Measurements from ENCODE around the gene CLNK.

Gene CLNK

DNA sequence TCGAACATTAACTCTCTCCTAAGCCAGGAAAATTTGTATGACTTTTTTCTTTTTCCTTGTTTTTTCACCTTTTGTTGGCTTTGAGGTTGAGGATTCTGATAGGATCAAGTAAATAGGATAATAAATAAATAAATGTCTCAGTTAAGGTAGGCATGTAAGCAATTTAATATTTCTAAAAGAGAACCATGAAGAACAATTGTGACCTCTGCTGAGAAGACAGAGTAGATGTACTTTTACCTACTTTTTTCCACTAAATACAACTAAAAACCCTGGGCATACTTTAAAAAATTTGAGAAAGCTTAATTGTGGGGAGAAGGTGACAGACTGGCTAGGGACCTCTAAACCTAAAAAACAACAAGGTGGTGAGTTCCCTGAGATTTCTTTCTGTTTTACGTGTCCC lies 31.6 kb upstream of the CLNK start:
- H3K4me3 ChIP-seq (ENCODE audit: low read depth, low read length) = no peak overlapping the region
- TF ChIP-seq, protein P1, sequence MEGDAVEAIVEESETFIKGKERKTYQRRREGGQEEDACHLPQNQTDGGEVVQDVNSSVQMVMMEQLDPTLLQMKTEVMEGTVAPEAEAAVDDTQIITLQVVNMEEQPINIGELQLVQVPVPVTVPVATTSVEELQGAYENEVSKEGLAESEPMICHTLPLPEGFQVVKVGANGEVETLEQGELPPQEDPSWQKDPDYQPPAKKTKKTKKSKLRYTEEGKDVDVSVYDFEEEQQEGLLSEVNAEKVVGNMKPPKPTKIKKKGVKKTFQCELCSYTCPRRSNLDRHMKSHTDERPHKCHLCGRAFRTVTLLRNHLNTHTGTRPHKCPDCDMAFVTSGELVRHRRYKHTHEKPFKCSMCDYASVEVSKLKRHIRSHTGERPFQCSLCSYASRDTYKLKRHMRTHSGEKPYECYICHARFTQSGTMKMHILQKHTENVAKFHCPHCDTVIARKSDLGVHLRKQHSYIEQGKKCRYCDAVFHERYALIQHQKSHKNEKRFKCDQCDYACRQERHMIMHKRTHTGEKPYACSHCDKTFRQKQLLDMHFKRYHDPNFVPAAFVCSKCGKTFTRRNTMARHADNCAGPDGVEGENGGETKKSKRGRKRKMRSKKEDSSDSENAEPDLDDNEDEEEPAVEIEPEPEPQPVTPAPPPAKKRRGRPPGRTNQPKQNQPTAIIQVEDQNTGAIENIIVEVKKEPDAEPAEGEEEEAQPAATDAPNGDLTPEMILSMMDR (IDR thresholded peaks at IDR 0.05; ENCODE audit: low read depth, low read length) = no peak

DNA sequence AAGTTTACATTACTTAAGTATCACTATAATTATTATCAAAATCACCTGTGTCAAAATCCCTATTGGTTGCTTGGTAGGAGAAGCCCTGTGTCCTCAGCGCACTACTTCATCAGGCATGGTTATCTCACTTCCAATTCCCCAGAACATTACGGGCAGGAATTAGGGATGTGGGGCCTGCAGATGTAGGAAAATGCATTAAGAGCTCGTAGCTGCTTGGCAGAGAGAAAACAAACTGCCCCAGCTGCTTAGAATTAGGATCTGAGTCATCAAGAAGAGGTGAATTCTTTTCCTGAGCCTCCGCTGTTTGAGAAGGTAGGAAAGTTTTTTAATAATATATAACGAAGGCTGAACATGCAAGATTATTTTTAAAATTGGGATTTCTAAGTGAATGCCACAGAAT lies 31.1 kb upstream of the CLNK start:
- H3K4me3 ChIP-seq (ENCODE audit: low read depth, low read length) = no peak overlapping the region
- TF ChIP-seq, protein P1 (IDR thresholded peaks at IDR 0.05; ENCODE audit: low read depth, low read length) = no peak

DNA sequence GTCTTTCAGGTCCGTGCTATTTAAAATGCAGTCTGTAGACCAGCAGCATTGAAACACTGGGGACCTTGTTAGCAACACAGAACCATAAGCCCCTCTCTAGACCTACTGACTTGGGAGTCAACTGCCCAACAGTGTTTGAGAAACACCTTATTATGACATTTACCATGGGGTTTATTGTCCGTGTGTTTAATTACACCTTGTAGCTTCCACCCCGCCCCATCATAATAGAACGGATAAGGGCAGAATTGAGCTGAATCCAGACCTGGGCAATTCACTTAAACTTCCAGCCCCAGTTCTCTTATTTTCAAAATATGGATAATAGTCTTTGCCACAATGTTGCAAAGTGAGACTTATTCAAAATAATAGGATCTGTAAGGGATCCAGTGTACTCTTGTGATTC lies 30.6 kb upstream of the CLNK start:
- no peak overlapping the region for H3K4me3 ChIP-seq (ENCODE audit: low read depth, low read length)
- TF ChIP-seq, protein P1 (IDR thresholded peaks at IDR 0.05; ENCODE audit: low read depth, low read length) = no peak

DNA sequence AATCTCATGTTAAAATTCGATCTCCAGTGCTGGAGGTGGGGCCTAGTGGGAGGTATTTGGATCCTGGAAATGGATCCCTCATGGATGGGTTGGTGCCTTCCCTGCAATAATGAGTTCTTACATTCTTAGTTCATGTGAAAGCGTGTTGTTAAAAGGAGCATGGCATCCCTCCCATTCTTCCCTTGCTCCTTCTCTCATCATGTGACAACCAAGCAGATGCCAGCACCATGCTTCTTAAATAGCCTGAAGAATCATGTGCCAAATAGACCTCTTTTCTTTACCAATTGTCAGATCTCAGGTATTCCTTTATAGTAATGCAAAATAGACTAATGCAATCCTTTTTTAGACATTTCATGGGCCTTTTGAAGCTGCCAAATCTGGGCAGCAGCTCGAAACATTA lies 29.0 kb upstream of the CLNK start:
- TF ChIP-seq, protein P1 (IDR thresholded peaks at IDR 0.05; ENCODE audit: low read depth, low read length) = no peak
- H3K4me3 ChIP-seq (ENCODE audit: low read depth, low read length) = no peak overlapping the region

DNA sequence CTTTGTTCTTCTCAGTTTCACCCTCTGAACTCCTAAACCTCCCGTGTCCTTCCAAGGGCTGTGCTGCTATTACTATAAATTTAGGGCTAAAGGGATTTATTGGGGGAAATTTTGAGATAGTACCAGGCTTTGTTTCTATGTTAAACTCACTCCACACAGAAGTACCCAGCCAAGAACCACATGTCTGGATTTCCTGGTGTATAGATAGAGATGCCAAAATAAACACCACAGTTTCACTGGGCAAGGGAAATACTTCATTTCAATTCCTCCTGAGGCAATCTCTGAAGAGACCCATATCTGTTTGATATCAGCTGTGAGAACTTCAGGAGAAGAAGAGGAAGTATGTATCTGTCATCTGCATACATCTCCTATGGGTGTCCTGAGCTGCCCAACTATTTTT lies 21.7 kb upstream of the CLNK start:
- H3K4me3 ChIP-seq (ENCODE audit: low read depth, low read length) = no peak overlapping the region
- TF ChIP-seq, protein P1 (IDR thresholded peaks at IDR 0.05; ENCODE audit: low read depth, low read length) = no peak

DNA sequence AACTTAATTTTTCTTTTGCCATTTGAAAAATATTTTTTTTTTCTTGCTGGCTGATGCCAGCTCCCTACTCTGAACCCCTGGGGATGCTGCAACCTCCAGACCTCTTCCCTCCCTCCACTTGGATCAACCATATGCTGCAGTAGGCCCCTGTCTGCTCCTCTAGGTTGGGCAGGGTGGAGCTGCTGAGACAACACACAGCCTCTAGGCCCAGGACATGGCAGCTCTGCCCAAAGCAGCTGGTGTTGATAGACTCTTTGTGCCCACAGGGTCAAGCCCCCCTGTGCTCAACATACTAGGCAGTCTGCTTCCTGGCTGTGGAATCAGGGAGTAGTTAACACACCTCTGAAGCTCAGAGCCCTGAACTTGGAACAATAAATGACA lies 19.9 kb upstream of the CLNK start:
- no peak overlapping the region for H3K4me3 ChIP-seq (ENCODE audit: low read depth, low read length)
- TF ChIP-seq, protein P1 (IDR thresholded peaks at IDR 0.05; ENCODE audit: low read depth, low read length) = no peak

DNA sequence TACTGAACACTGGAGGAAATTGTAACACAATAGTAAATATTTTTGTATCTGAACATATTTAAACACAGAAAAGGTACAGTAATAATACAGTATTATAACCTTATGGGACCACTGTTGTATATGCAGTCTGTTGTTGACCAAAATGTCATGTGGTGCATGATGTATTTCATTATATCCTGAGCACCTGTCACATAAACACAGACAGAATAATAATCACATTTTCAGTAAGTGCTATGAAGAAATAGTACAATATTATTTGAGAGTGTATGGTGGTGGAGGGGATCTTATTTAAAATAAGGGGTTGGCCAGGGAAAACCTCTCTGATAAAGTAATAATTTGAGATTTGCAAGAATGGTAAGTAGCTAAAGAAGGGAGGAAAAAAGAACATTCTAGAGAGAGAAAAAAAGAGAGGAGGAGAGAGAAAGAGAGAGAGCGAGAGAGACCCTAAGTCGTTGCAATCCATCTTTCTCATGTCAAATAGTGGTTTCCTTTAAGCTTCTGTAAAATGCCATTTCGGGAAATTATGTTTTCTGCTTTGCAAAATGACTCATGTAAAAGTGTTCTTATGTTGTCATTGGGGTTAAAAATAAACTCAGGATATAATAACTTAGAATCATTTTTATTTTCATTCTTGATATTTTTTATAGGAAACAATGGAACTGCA lies 19.3 kb upstream of the CLNK start:
- TF ChIP-seq, protein P1 (IDR thresholded peaks at IDR 0.05; ENCODE audit: low read depth, low read length) = no peak
- no peak overlapping the region for H3K4me3 ChIP-seq (ENCODE audit: low read depth, low read length)

Measured in WI38 (cell line).